SK-N-SH (cell line): ENCODE data around the gene MEF2D. TPM values are rescaled to one million over a fixed set of nuclear protein-coding genes. Genes with fewer than 3 reads are reported as not detected.

Experiments
- CTCF ChIA-PET: fragments of 300-600, 350-600 bp; formaldehyde crosslinking; extraction: SDS; loops from one replicate; lab custom pipeline; 2021; lab: Yijun Ruan, JAX
- POLR2A ChIA-PET: fragments of 350-600 bp; sonication (Branson Sonifier 250); formaldehyde crosslinking; extraction: SDS; loops from one replicate; lab custom pipeline; 2020; ENCODE audit warnings: antibody characterized with exemption, inconsistent platforms; lab: Yijun Ruan, JAX
- DNase-seq: peaks from one replicate; pipeline ENCODE4 v3.0.0; 2012
- H2AFZ ChIP-seq: fragments of 200-600 bp; sonication (generic); 2 replicates; pipeline ENCODE4 v1.8.1; 2016; ENCODE audit warnings: antibody characterized with exemption, mild to moderate bottlenecking, low read depth
- H3F3A ChIP-seq: fragments of 200-600 bp; sonication (generic); replicated peaks from 2 replicates; pipeline ENCODE3; 2016; ENCODE audit warnings: antibody characterized with exemption, mild to moderate bottlenecking; ENCODE audit not compliant: insufficient read depth
- H3K27ac ChIP-seq, 2 experiments: fragments of 200-500 bp in 1 of 2; fragments of 200-600 bp in 1 of 2; sonication (Bioruptor generic) in 1 of 2; sonication (generic), shearing (Covaris generic) in 1 of 2; 2 replicates each; pipeline versions ENCODE4 v1.5.1 to v1.6.1; 2014 to 2016; ENCODE audit warnings: low read depth in 2 of 2, inconsistent platforms in 1 of 2, low read length in 1 of 2, mild to moderate bottlenecking in 1 of 2, mixed read lengths in 1 of 2
- H3K27me3 ChIP-seq: fragments of 200-600 bp; sonication (generic), shearing (Covaris generic); 2 replicates; pipeline ENCODE4 v1.6.1; 2016; ENCODE audit warnings: mixed run types; ENCODE audit not compliant: insufficient read depth
- H3K36me3 ChIP-seq, 2 experiments: fragments of 200-500 bp in 1 of 2; fragments of 200-600 bp in 1 of 2; sonication (Bioruptor generic) in 1 of 2; sonication (generic) in 1 of 2; replicated peaks in 1 of 2; 2 replicates each; pipeline versions ENCODE3 to v1.5.1; 2014 to 2016; ENCODE audit warnings: low read length in 1 of 2, mild to moderate bottlenecking in 1 of 2; ENCODE audit not compliant: insufficient read depth in 2 of 2, control insufficient read depth in 1 of 2
- H3K4me1 ChIP-seq, 2 experiments: fragments of 200-500 bp in 1 of 2; fragments of 200-600 bp in 1 of 2; sonication (Bioruptor generic) in 1 of 2; sonication (generic), shearing (Covaris generic) in 1 of 2; 2 replicates each; pipeline versions ENCODE4 v1.5.1 to v1.6.1; 2014 to 2016; ENCODE audit warnings: low read depth in 1 of 2, low read length in 1 of 2, mixed run types in 1 of 2; ENCODE audit not compliant: insufficient read depth in 2 of 2, control insufficient read depth in 1 of 2
- H3K4me2 ChIP-seq: fragments of 200-600 bp; sonication (generic), shearing (Covaris generic); 2 replicates; pipeline ENCODE4 v1.6.1; 2017; ENCODE audit warnings: mixed run types
- H3K4me3 ChIP-seq, 2 experiments: fragments of 200-500 bp in 1 of 2; fragments of 200-600 bp in 1 of 2; sonication (Bioruptor generic) in 1 of 2; sonication (generic), shearing (Covaris generic) in 1 of 2; 2 replicates each; pipeline versions ENCODE4 v1.5.1 to v1.8.1; 2014 to 2016; ENCODE audit warnings: low read depth in 2 of 2, inconsistent platforms in 1 of 2, low read length in 1 of 2, mild to moderate bottlenecking in 1 of 2, mixed read lengths in 1 of 2, moderate library complexity in 1 of 2
- H3K79me2 ChIP-seq: fragments of 200-600 bp; sonication (generic); 2 replicates; pipeline ENCODE4 v1.8.1; 2017; ENCODE audit warnings: mild to moderate bottlenecking; ENCODE audit not compliant: insufficient read depth
- H3K9ac ChIP-seq: fragments of 200-600 bp; sonication (generic); 2 replicates; pipeline ENCODE4 v1.6.1; 2017; ENCODE audit warnings: mixed run types
- H3K9me2 ChIP-seq: fragments of 200-600 bp; sonication (generic); 2 replicates; pipeline ENCODE4 v1.6.1; 2017; ENCODE audit warnings: mixed run types
- H3K9me3 ChIP-seq: fragments of 200-600 bp; sonication (generic); 2 replicates; pipeline ENCODE4 v1.6.1; 2017; ENCODE audit warnings: mixed run types, mild to moderate bottlenecking, moderate library complexity
- H4K20me1 ChIP-seq: fragments of 200-600 bp; sonication (generic); 2 replicates; pipeline ENCODE4 v1.6.1; 2017; ENCODE audit warnings: mild to moderate bottlenecking, mixed run types; ENCODE audit not compliant: insufficient read depth
- CHD2 ChIP-seq: fragments of 150-350 bp; IDR thresholded peaks from 2 replicates; pipeline ENCODE4 v1.6.1; 2018; ENCODE audit warnings: low read length; ENCODE audit not compliant: partially characterized antibody
- ELF1 ChIP-seq: IDR thresholded peaks from 2 replicates; pipeline ENCODE4 v1.4.0; 2012
- EP300 ChIP-seq, 2 experiments: IDR thresholded peaks; 2 replicates each; pipeline versions ENCODE4 v1.4.0 to v1.6.1; 2012; ENCODE audit warnings: borderline replicate concordance in 1 of 2, low read depth in 1 of 2, low read length in 1 of 2
- EZH2phosphoT487 ChIP-seq: fragments of 200-600 bp; sonication (generic); IDR thresholded peaks from 2 replicates; pipeline ENCODE4 v1.6.1; 2017; ENCODE audit warnings: low read depth, mixed run types, mild to moderate bottlenecking, antibody characterized with exemption, moderate library complexity, borderline replicate concordance
- FOXJ3 ChIP-seq: sonication (generic); formaldehyde crosslinking; IDR thresholded peaks from 2 replicates; pipeline ENCODE4 v1.5.1; 2020; ENCODE audit warnings: mild to moderate bottlenecking, missing genetic modification reagents
- FOXM1 ChIP-seq: IDR thresholded peaks from 2 replicates; pipeline ENCODE4 v1.4.0; 2012; ENCODE audit warnings: low read depth, mild to moderate bottlenecking
- MEF2A ChIP-seq: IDR thresholded peaks from 2 replicates; pipeline ENCODE4 v1.4.0; 2012; ENCODE audit warnings: low read depth, borderline replicate concordance
- MXI1 ChIP-seq: IDR thresholded peaks from 2 replicates; pipeline ENCODE4 v1.6.1; 2012; ENCODE audit warnings: mild to moderate bottlenecking, low read depth, low read length, improper control_type of control experiment
- NFIC ChIP-seq: IDR thresholded peaks from 2 replicates; pipeline ENCODE4 v1.4.0; 2012; ENCODE audit warnings: borderline replicate concordance
- NRF1 ChIP-seq: IDR thresholded peaks from 2 replicates; pipeline ENCODE4 v1.6.1; 2012; ENCODE audit warnings: low read depth, mild to moderate bottlenecking, low read length
- POLR2AphosphoS5 ChIP-seq: IDR thresholded peaks from 2 replicates; pipeline ENCODE4 v1.6.1; 2012; ENCODE audit warnings: low read depth, low read length
- RXRA ChIP-seq: IDR thresholded peaks from 2 replicates; pipeline ENCODE4 v1.4.0; 2012; ENCODE audit warnings: low read depth, mild to moderate bottlenecking, borderline replicate concordance
- SIN3A ChIP-seq: IDR thresholded peaks from 2 replicates; pipeline ENCODE4 v1.6.1; 2012; ENCODE audit warnings: low read depth, mild to moderate bottlenecking, low read length, moderate library complexity, borderline replicate concordance
- SMC3 ChIP-seq: IDR thresholded peaks from 2 replicates; pipeline ENCODE4 v1.6.1; 2012; ENCODE audit warnings: low read depth, low read length, improper control_type of control experiment
- TAF1 ChIP-seq: IDR thresholded peaks from 2 replicates; pipeline ENCODE4 v1.6.1; 2012; ENCODE audit warnings: low read depth, mild to moderate bottlenecking, low read length, moderate library complexity, borderline replicate concordance
- TEAD4 ChIP-seq: IDR thresholded peaks from 2 replicates; pipeline ENCODE4 v1.4.0; 2012; ENCODE audit warnings: mild to moderate bottlenecking, borderline replicate concordance; ENCODE audit not compliant: insufficient read depth
- USF2 ChIP-seq: fragments of 150-350 bp; IDR thresholded peaks from 2 replicates; pipeline ENCODE4 v1.6.1; 2017; ENCODE audit warnings: antibody characterized with exemption, low read length, low read depth, borderline replicate concordance
- WGBS: methylation state at CpG from one replicate; pipeline ENCODE4 v1.1.6; 2017; ENCODE audit warnings: low lambda C conversion rate; 5-methylcytosine and 5-hydroxymethylcytosine counted together
- polyA plus RNA-seq, 3 experiments: library from polyadenylated mRNA; depleted of rRNA; stranded (reverse); fragments of >200 nt; gene quantifications; 2 replicates each; pipeline ENCODE4 v1.2.3, GENCODE V29; 2012
- TF ChIP-seq, protein P1 (sequence below): IDR thresholded peaks from 2 replicates; pipeline ENCODE4 v1.4.0; 2012; ENCODE audit warnings: low read depth, borderline replicate concordance
- TF ChIP-seq, protein P2 (sequence below): IDR thresholded peaks from 2 replicates; pipeline ENCODE4 v1.4.0; 2012; ENCODE audit warnings: low read depth, borderline replicate concordance

The MEF2D gene
- polyA plus RNA-seq, 1 of the 3 experiments (the other 2 are of a cell fraction): 14.3 TPM

- Histone ChIP-seq H3F3A (peaks cover 32% of the 10 kb centered on the region), H3K79me2 (peaks cover 7% of the 10 kb centered on the region; the same call in 1 of the 2 replicates), H3K9ac (peak overlapping the region; percentile 77; the same call in 1 of the 2 replicates), H4K20me1 (no peaks in the 10 kb centered on the region), H2AFZ (peak overlapping the region; percentile 69; the same call in 1 of the 2 replicates), H3K4me1 (peaks cover 39 to 45% of the 10 kb centered on the region in 2 experiments), H3K27ac (peak overlapping the region; percentile 98 to 100), H3K27me3 (no peaks in the 10 kb centered on the region), H3K9me3 (no peaks in the 10 kb centered on the region), H3K9me2 (no peaks in the 10 kb centered on the region)
- DNase-seq: no peak
- WGBS: 75% methylated on average over 21 of the region's 21 CpGs
- TF ChIP-seq FOXM1 (no peak), FOXJ3 (CRISPR knock-in tag) (no peak), TAF1 (no peak), SMC3 (no peak), ELF1 (no peak), CHD2 (no peak), MEF2A (no peak), RXRA (no peak), NRF1 (no peak), MXI1 (no peak), NFIC (no peak), EZH2phosphoT487 (no peak), SIN3A (no peak), USF2 (no peak), EP300 (IDR thresholded peaks at IDR 0.05; ENCODE audit: borderline replicate concordance in 1 of 2, low read depth in 1 of 2, low read length in 1 of 2) (no peak), TEAD4 (no peak), POLR2AphosphoS5 (no peak)
- TF ChIP-seq, protein P1, sequence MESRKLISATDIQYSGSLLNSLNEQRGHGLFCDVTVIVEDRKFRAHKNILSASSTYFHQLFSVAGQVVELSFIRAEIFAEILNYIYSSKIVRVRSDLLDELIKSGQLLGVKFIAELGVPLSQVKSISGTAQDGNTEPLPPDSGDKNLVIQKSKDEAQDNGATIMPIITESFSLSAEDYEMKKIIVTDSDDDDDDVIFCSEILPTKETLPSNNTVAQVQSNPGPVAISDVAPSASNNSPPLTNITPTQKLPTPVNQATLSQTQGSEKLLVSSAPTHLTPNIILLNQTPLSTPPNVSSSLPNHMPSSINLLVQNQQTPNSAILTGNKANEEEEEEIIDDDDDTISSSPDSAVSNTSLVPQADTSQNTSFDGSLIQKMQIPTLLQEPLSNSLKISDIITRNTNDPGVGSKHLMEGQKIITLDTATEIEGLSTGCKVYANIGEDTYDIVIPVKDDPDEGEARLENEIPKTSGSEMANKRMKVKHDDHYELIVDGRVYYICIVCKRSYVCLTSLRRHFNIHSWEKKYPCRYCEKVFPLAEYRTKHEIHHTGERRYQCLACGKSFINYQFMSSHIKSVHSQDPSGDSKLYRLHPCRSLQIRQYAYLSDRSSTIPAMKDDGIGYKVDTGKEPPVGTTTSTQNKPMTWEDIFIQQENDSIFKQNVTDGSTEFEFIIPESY: no peak
- TF ChIP-seq, protein P2, sequence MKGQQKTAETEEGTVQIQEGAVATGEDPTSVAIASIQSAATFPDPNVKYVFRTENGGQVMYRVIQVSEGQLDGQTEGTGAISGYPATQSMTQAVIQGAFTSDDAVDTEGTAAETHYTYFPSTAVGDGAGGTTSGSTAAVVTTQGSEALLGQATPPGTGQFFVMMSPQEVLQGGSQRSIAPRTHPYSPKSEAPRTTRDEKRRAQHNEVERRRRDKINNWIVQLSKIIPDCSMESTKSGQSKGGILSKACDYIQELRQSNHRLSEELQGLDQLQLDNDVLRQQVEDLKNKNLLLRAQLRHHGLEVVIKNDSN: no peak
- TF ChIP-seq, all 33 proteins: peak for 0
- no peaks in the 10 kb centered on the region for H3K36me3 ChIP-seq
- ChIA-PET POLR2A (no interaction called here), CTCF (interaction anchor here (0.8 to 1.6 kb wide), 3 partner anchors 11 to 50 kb away, joined by 3 to 9 read pairs (median 5); no protein-coding TSS in a partner anchor)
- H3K4me3 ChIP-seq: peak overlapping the region in 1 of 2 experiments; percentile 43; a peak in 1 of 4 replicates
- peak overlapping the region; percentile 94 for H3K4me2 ChIP-seq
Observed at GRCh38 chr1:156505679-156506298, 5.2 kb upstream of the MEF2D start.
